HepG2 (cell line): ENCODE data around the gene ITGAE. TPM values are rescaled to one million over a fixed set of nuclear protein-coding genes. Genes with fewer than 3 reads are reported as not detected.

Experiments
- ASH2L ChIP-seq: fragments of 300-600, 200-600 bp; sonication (generic); IDR thresholded peaks from 2 replicates; pipeline ENCODE4 v1.7.0; 2017; ENCODE audit warnings: low read depth, mild to moderate bottlenecking, moderate library complexity, mixed read lengths, low read length; ENCODE audit not compliant: insufficient read length
- FOXA1 ChIP-seq, 2 experiments: fragments of 450-650 bp in 1 of 2; sonication (generic) in 1 of 2; formaldehyde crosslinking in 1 of 2; IDR thresholded peaks; 2 replicates each; pipeline versions ENCODE4 v1.4.0 to v1.6.1; 2016 to 2020; ENCODE audit warnings: missing genetic modification reagents in 1 of 2
- GATAD2A ChIP-seq: IDR thresholded peaks from 2 replicates; pipeline ENCODE4 v1.6.1; 2016
- GMEB2 ChIP-seq: IDR thresholded peaks from 2 replicates; pipeline ENCODE4 v1.6.1; 2016; ENCODE audit warnings: missing biosample characterization, missing genetic modification reagents, low read depth
- HDAC1 ChIP-seq: sonication (generic); formaldehyde crosslinking; IDR thresholded peaks from 2 replicates; pipeline ENCODE4 v1.5.1; 2020; ENCODE audit warnings: mild to moderate bottlenecking, missing genetic modification reagents
- HINFP ChIP-seq: sonication (generic); formaldehyde crosslinking; IDR thresholded peaks from 2 replicates; pipeline ENCODE4 v1.4.0; 2020; ENCODE audit warnings: low read depth, mild to moderate bottlenecking, missing genetic modification reagents
- NCOR1 ChIP-seq: fragments of 200-600 bp; sonication (generic); IDR thresholded peaks from 2 replicates; pipeline ENCODE4 v1.7.0; 2017; ENCODE audit warnings: antibody characterized with exemption, low read length, borderline replicate concordance
- NFE2L2 ChIP-seq: fragments of 150-350 bp; IDR thresholded peaks from 2 replicates; pipeline ENCODE4 v1.6.1; 2014; ENCODE audit warnings: low read length
- PAX8 ChIP-seq: sonication (generic); formaldehyde crosslinking; IDR thresholded peaks from 2 replicates; pipeline ENCODE4 v1.8.0; 2022; ENCODE audit warnings: mild to moderate bottlenecking, missing genetic modification reagents, borderline replicate concordance
- TAF15 ChIP-seq: fragments of 200-400 bp; formaldehyde crosslinking; IDR thresholded peaks from one replicate; pipeline ENCODE4 v1.6.1; 2018; ENCODE audit warnings: mild to moderate bottlenecking, low read depth, low read length; ENCODE audit not compliant: poor library complexity, severe bottlenecking
- ZC3H4 ChIP-seq: sonication (generic); formaldehyde crosslinking; IDR thresholded peaks from 2 replicates; pipeline ENCODE4 v1.4.0; 2020; ENCODE audit warnings: missing genetic modification reagents, borderline replicate concordance
- ZFX ChIP-seq: sonication (generic); formaldehyde crosslinking; IDR thresholded peaks from 2 replicates; pipeline ENCODE4 v1.4.0; 2020; ENCODE audit warnings: mild to moderate bottlenecking, low read depth, missing genetic modification reagents, moderate library complexity
- ZNF180 ChIP-seq: sonication (generic); formaldehyde crosslinking; IDR thresholded peaks from 2 replicates; pipeline ENCODE4 v1.4.0; 2020; ENCODE audit warnings: low read depth, missing genetic modification reagents, borderline replicate concordance
- ZNF546 ChIP-seq: sonication (generic); formaldehyde crosslinking; conservative IDR thresholded peaks from 2 replicates; pipeline ENCODE4 v1.8.1; 2023; ENCODE audit warnings: mild to moderate bottlenecking, missing genetic modification reagents
- ZNF597 ChIP-seq: sonication (generic); formaldehyde crosslinking; IDR thresholded peaks from 2 replicates; pipeline ENCODE4 v1.5.0; 2020; ENCODE audit warnings: missing genetic modification reagents
- ZNF646 ChIP-seq: sonication (generic); formaldehyde crosslinking; IDR thresholded peaks from 2 replicates; pipeline ENCODE4 v1.9.0; 2021; ENCODE audit warnings: mild to moderate bottlenecking, missing genetic modification reagents
- ZSCAN9 ChIP-seq: IDR thresholded peaks from 2 replicates; pipeline ENCODE4 v1.6.1; 2016; ENCODE audit warnings: borderline replicate concordance
- polyA plus RNA-seq, 8 experiments: library from polyadenylated mRNA; depleted of rRNA in 3 of 8; stranded (reverse) in 7 of 8; unstranded in 1 of 8; fragments of >200 nt; fragmentation: Illumina TruSeq in 4 of 8; extraction: Trizol in 4 of 8; gene quantifications; 2 replicates each; pipeline versions ENCODE4 v1.2.1 to v1.2.3, GENCODE V29; 2011 to 2016; ENCODE audit warnings: low read depth in 4 of 8, missing spikeins in 1 of 8, mixed read lengths in 1 of 8; ENCODE audit not compliant: insufficient read depth in 1 of 8
- total RNA-seq, 5 experiments: library from RNA; depleted of rRNA; stranded (reverse); fragments of >200 nt; fragmentation: Illumina TruSeq; extraction: Trizol; gene quantifications; 2 replicates each; pipeline ENCODE4 v1.2.3, GENCODE V29; 2016; ENCODE audit warnings: low read depth in 1 of 5

The ITGAE gene
- total and polyA plus RNA-seq, 2 of the 13 experiments (the other 11 are each of a cell fraction or from before 2014, with no cell fraction given), result 42.3 to 49.0 TPM

- peak; percentile 63 for TF ChIP-seq TAF15
- TF ChIP-seq PAX8 (CRISPR knock-in tag), result no peak
- no peak for TF ChIP-seq NFE2L2
- no peak for TF ChIP-seq GMEB2 (CRISPR knock-in tag)
- TF ChIP-seq ZC3H4 (CRISPR knock-in tag), result no peak
- peak; percentile 93 for TF ChIP-seq ASH2L
- TF ChIP-seq HINFP, result peak; percentile 81
- TF ChIP-seq ZNF546 (CRISPR knock-in tag), result peak; percentile 38; the same call in 1 of the 2 replicates
- TF ChIP-seq ZNF180 (CRISPR knock-in tag), result 0 out of 2 replicates have a peak, but pooled peaks have one; percentile 24
- TF ChIP-seq ZFX (CRISPR knock-in tag), result peak; percentile 96
- no peak for TF ChIP-seq NCOR1
- TF ChIP-seq HDAC1, result peak; percentile 95
- no peak for TF ChIP-seq ZNF646 (CRISPR knock-in tag)
- no peak for TF ChIP-seq ZNF597 (CRISPR knock-in tag)
- no peak for TF ChIP-seq FOXA1 (IDR thresholded peaks at IDR 0.05)
- TF ChIP-seq FOXA1 (CRISPR knock-in tag; IDR thresholded peaks at IDR 0.05), result no peak
- peak; percentile 49; the same call in 1 of the 2 replicates for TF ChIP-seq ZSCAN9
- peak; percentile 61 for TF ChIP-seq GATAD2A (CRISPR knock-in tag)
Observed at GRCh38 chr17:3845621-3846436, 44.8 kb upstream of the ITGAE start, which contains the start of gene NCBP3 (continued).
